IMR-90 (cell line): ENCODE results near the gene HERC3. TPM values are rescaled to one million over a fixed set of nuclear protein-coding genes. Genes with fewer than 3 reads are reported as not detected.

ENCODE experiments used
- ATAC-seq: fragments of 200-7000 bp; cut with Tn5 transposase; 2 replicates; pipeline ENCODE4 v1.9.1; 2020; ENCODE audit warnings: low read depth, mild to moderate bottlenecking, moderate library complexity
- BruUV-seq: library from RNA; stranded (reverse); fragments of 400-500 nt; replicated peaks from 2 replicates; lab custom pipeline; 2021; lab: Mats Ljungman, UMichigan
- CTCF ChIA-PET: fragments of 300-600 bp; formaldehyde crosslinking; extraction: SDS; loops from one replicate; lab custom pipeline; 2021; ENCODE audit warnings: antibody characterized with exemption; lab: Yijun Ruan, JAX
- POLR2A ChIA-PET: fragments of 300-600 bp; sonication (Branson Sonifier 250); formaldehyde crosslinking; loops from one replicate; lab custom pipeline; 2022; ENCODE audit warnings: antibody characterized with exemption; ENCODE audit not compliant: unreplicated experiment; lab: Charles Lee
- DNase-seq: peaks from one replicate; pipeline ENCODE4 v3.0.0; 2013
- H2AFZ ChIP-seq: replicated peaks from 2 replicates; pipeline ENCODE3; 2013; ENCODE audit warnings: low read length, mild to moderate bottlenecking; ENCODE audit not compliant: poor library complexity
- H2AK5ac ChIP-seq: 2 replicates; pipeline ENCODE4 v1.6.1; 2013; ENCODE audit warnings: low read depth, low read length, inconsistent platforms
- H2AK9ac ChIP-seq: replicated peaks from 2 replicates; pipeline ENCODE3; 2013; ENCODE audit warnings: mild to moderate bottlenecking, low read depth, low read length, moderate library complexity; ENCODE audit not compliant: poor library complexity
- H2BK120ac ChIP-seq: 2 replicates; pipeline ENCODE4 v1.6.1; 2013; ENCODE audit warnings: low read depth, low read length, inconsistent platforms
- H2BK15ac ChIP-seq: 3 replicates; pipeline ENCODE4 v1.6.1; 2013; ENCODE audit warnings: low read depth, low read length, inconsistent platforms
- H2BK20ac ChIP-seq: 2 replicates; pipeline ENCODE4 v1.6.1; 2013; ENCODE audit warnings: low read depth, mild to moderate bottlenecking, inconsistent platforms, low read length, moderate library complexity
- H2BK5ac ChIP-seq: 2 replicates; pipeline ENCODE4 v1.6.1; 2013; ENCODE audit warnings: mild to moderate bottlenecking, low read depth, low read length, inconsistent platforms; ENCODE audit not compliant: poor library complexity, severe bottlenecking
- H3K14ac ChIP-seq: replicated peaks from 2 replicates; pipeline ENCODE4 v1.6.1; 2013; ENCODE audit warnings: low read depth, low read length, inconsistent platforms
- H3K18ac ChIP-seq: 2 replicates; pipeline ENCODE4 v1.6.1; 2013; ENCODE audit warnings: low read depth, low read length, control low read depth
- H3K23ac ChIP-seq: 2 replicates; pipeline ENCODE4 v1.6.1; 2013; ENCODE audit warnings: low read depth, low read length, inconsistent platforms
- H3K27ac ChIP-seq: 2 replicates; pipeline ENCODE4 v1.5.1; 2013; ENCODE audit warnings: mild to moderate bottlenecking, control low read depth, low read length; ENCODE audit not compliant: insufficient read depth
- H3K27me3 ChIP-seq: 2 replicates; pipeline ENCODE4 v1.6.1; 2013; ENCODE audit warnings: low read length; ENCODE audit not compliant: control insufficient read depth, insufficient read depth
- H3K36me3 ChIP-seq: 2 replicates; pipeline ENCODE4 v1.6.1; 2013; ENCODE audit warnings: low read length, mixed read lengths; ENCODE audit not compliant: control insufficient read depth, insufficient read depth
- H3K4ac ChIP-seq: 2 replicates; pipeline ENCODE4 v1.6.1; 2013; ENCODE audit warnings: low read depth, low read length, inconsistent platforms
- H3K4me1 ChIP-seq: 2 replicates; pipeline ENCODE4 v1.6.1; 2013; ENCODE audit warnings: low read length, mixed read lengths; ENCODE audit not compliant: control insufficient read depth, insufficient read depth
- H3K4me2 ChIP-seq: 2 replicates; pipeline ENCODE4 v1.6.1; 2013; ENCODE audit warnings: low read depth, mild to moderate bottlenecking, control low read depth, low read length, moderate library complexity
- H3K4me3 ChIP-seq: 2 replicates; pipeline ENCODE4 v1.5.1; 2013; ENCODE audit warnings: low read depth, mild to moderate bottlenecking, control low read depth, low read length, moderate library complexity; ENCODE audit not compliant: insufficient read depth
- H3K56ac ChIP-seq: 2 replicates; pipeline ENCODE4 v1.6.1; 2013; ENCODE audit warnings: low read length, inconsistent platforms; ENCODE audit not compliant: insufficient read depth; ENCODE audit errors: extremely low read depth
- H3K79me1 ChIP-seq, 2 experiments: 2 replicates each; pipeline ENCODE4 v1.6.1; 2013; ENCODE audit warnings: low read length in 2 of 2, inconsistent platforms in 1 of 2, low read depth in 1 of 2
- H3K9ac ChIP-seq: 2 replicates; pipeline ENCODE4 v1.6.1; 2013; ENCODE audit warnings: low read depth, low read length, control low read depth
- H3K9me1 ChIP-seq: 2 replicates; pipeline ENCODE4 v1.6.1; 2013; ENCODE audit warnings: low read length, inconsistent platforms; ENCODE audit not compliant: insufficient read depth
- H3K9me3 ChIP-seq: 2 replicates; pipeline ENCODE4 v1.6.1; 2013; ENCODE audit warnings: low read length; ENCODE audit not compliant: control insufficient read depth, insufficient read depth
- H4K20me1 ChIP-seq: 2 replicates; pipeline ENCODE4 v1.6.1; 2013; ENCODE audit warnings: low read length, inconsistent platforms; ENCODE audit not compliant: insufficient read depth
- H4K5ac ChIP-seq: 2 replicates; pipeline ENCODE4 v1.6.1; 2013; ENCODE audit warnings: mild to moderate bottlenecking, low read depth, low read length, control low read depth
- H4K8ac ChIP-seq, 2 experiments: 2 replicates each; pipeline ENCODE4 v1.6.1; 2013; ENCODE audit warnings: low read depth in 2 of 2, low read length in 2 of 2, control low read depth in 1 of 2, inconsistent platforms in 1 of 2
- H4K91ac ChIP-seq: 2 replicates; pipeline ENCODE4 v1.6.1; 2013; ENCODE audit warnings: low read depth, low read length, inconsistent platforms; ENCODE audit not compliant: insufficient read depth
- MAFK ChIP-seq: IDR thresholded peaks from 2 replicates; pipeline ENCODE4 v1.6.1; 2012; ENCODE audit warnings: low read depth, low read length, improper control_type of control experiment
- MXI1 ChIP-seq: IDR thresholded peaks from 2 replicates; pipeline ENCODE4 v1.6.1; 2012; ENCODE audit warnings: low read depth, mild to moderate bottlenecking, low read length, moderate library complexity, borderline replicate concordance
- POLR2A ChIP-seq: IDR thresholded peaks from 2 replicates; pipeline ENCODE4 v1.6.1; 2012; ENCODE audit warnings: mild to moderate bottlenecking, low read depth, low read length
- WGBS, 2 experiments: methylation state at CpG; one replicate each; pipeline versions ENCODE4 v1.1.5 to v1.1.7; 2013; ENCODE audit warnings: missing lambda C conversion rate in 2 of 2; ENCODE audit not compliant: insufficient read length in 1 of 2; ENCODE audit errors: extremely low coverage in 2 of 2; 5-methylcytosine and 5-hydroxymethylcytosine counted together
- dilution Hi-C: fragments of 300-500 bp; cut with HindIII; formaldehyde crosslinking; loops from one replicate; pipeline ENCODE4 v1.14.3; 2018; ENCODE audit warnings: low sequenced_read_pairs; ENCODE audit not compliant: unreplicated experiment
- in situ Hi-C: fragments of 300-500 bp; cut with MboI; formaldehyde crosslinking; loops from 3 replicates; pipeline ENCODE4 v1.14.3; 2019; ENCODE audit warnings: low sequenced_read_pairs, inconsistent platforms, mixed read lengths
- intact Hi-C: fragments of 100-400 bp; cut with micrococcal nuclease; formaldehyde crosslinking; loops from 2 replicates; pipeline ENCODE4 v1.10.0; 2022
- polyA plus RNA-seq, 3 experiments: library from polyadenylated mRNA; depleted of rRNA; stranded (reverse); fragments of >200 nt; gene quantifications; 2 replicates each; pipeline ENCODE4 v1.2.3, GENCODE V29; 2012; ENCODE audit warnings: low replicate concordance in 1 of 3
- total RNA-seq: library from RNA; depleted of rRNA; stranded (reverse); fragments of >200 nt; gene quantifications from 2 replicates; pipeline ENCODE4 v1.2.3, GENCODE V29; 2012
- TF ChIP-seq, protein P1 (sequence below): fragments of 150-350 bp; IDR thresholded peaks from 2 replicates; pipeline ENCODE4 v1.6.1; 2017; ENCODE audit warnings: mild to moderate bottlenecking, antibody characterized with exemption, low read length, low read depth

Gene HERC3
- total and polyA plus RNA-seq, 2 of the 4 experiments (the other 2 are of a cell fraction): 8.9 to 9.5 TPM

DNA sequence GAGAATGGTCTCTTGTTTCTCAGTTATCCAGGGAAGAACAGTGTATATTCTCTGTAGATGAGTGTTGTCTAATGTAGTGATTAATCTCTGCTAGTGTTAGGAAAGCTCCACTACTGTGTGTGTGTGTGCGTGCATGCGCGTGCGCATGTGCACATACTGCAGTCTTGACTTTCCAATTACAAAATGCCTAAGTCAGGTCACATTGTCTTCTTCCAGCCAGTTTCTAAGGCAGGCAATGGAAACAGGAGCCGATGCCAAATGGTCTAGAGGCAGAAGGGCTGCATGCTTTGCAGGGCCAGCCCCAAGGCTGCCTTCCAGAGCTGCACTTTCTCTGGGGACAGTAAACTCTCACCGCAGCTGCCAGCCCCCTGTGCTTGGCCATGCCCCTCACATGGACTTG lies 135.9 kb downstream of the HERC3 start:
- no peak overlapping the region for H2AFZ ChIP-seq
- H2BK20ac ChIP-seq: no peak overlapping the region
- no peak overlapping the region for H2AK9ac ChIP-seq
- H3K27me3 ChIP-seq: no peaks in the 10 kb centered on the region
- no peak overlapping the region for H3K56ac ChIP-seq
- H3K18ac ChIP-seq: no peak overlapping the region
- H3K4me2 ChIP-seq: no peak overlapping the region
- ChIA-PET CTCF (no interaction called here), POLR2A (no interaction called here)
- no peak overlapping the region for H2BK120ac ChIP-seq
- no TSS peak for BruUV-seq
- no peak overlapping the region for H4K8ac ChIP-seq
- no peak overlapping the region for H2AK5ac ChIP-seq
- no peak overlapping the region for H3K14ac ChIP-seq
- no peak for TF ChIP-seq POLR2A
- TF ChIP-seq, protein P1, sequence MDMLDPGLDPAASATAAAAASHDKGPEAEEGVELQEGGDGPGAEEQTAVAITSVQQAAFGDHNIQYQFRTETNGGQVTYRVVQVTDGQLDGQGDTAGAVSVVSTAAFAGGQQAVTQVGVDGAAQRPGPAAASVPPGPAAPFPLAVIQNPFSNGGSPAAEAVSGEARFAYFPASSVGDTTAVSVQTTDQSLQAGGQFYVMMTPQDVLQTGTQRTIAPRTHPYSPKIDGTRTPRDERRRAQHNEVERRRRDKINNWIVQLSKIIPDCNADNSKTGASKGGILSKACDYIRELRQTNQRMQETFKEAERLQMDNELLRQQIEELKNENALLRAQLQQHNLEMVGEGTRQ: no peak
- no peak for TF ChIP-seq MAFK
- no peak for TF ChIP-seq MXI1
- H3K9me3 ChIP-seq: no peaks in the 10 kb centered on the region
- dilution Hi-C loops (no loop called here), in situ Hi-C loops (no loop called here), intact Hi-C loops (no loop called here)
- no peak overlapping the region for H3K9ac ChIP-seq
- 100% methylated on average over 2 of the region's 6 CpGs; no CpG with 5 or more reads in 1 of the 2 experiments for WGBS, 2 experiments
- H2BK5ac ChIP-seq: no peak overlapping the region
- DNase-seq (no peak), ATAC-seq (no peak)
- H3K36me3 ChIP-seq: peaks cover 45% of the 10 kb centered on the region
- H3K27ac ChIP-seq: no peak overlapping the region
- no peak overlapping the region for H3K4ac ChIP-seq
- no peak overlapping the region for H3K4me3 ChIP-seq
- no peak overlapping the region for H4K91ac ChIP-seq
- 0 out of 2 replicates have a peak, but pooled peaks cover 3% of the 10 kb centered on the region for H3K9me1 ChIP-seq
- no peaks in the 10 kb centered on the region for H3K4me1 ChIP-seq
- no peaks in the 10 kb centered on the region for H4K20me1 ChIP-seq
- no peak overlapping the region for H2BK15ac ChIP-seq
- H3K79me1 ChIP-seq: no peaks in the 10 kb centered on the region
- H3K23ac ChIP-seq: no peak overlapping the region
- no peak overlapping the region for H4K5ac ChIP-seq
